Stimulated activated CD4-positive, alpha-beta T cell treated with anti-CD3 and anti-CD28 coated beads, TNF-alpha, amount 100 ng/mL, for 1 hour (primary cell): ENCODE measurements around the gene PFKM.

Experiments used
- DNase-seq, 3 donors: peaks; one replicate each; pipeline ENCODE4 v3.0.0-alpha.2; 2020; ENCODE audit warnings: low read depth in 3 of 3, low spot score in 1 of 3

PFKM gene

GRCh38 chr12:48184549-48184922 lies 65.4 kb downstream of the PFKM start:
- DNase-seq: no peak

GRCh38 chr12:48185181-48185919 lies 66.2 kb downstream of the PFKM start:
- no peak for DNase-seq

- no peak for DNase-seq
Measured at GRCh38 chr12:48187916-48188695, 68.9 kb downstream of the PFKM start.

GRCh38 chr12:48189331-48190125 lies 70.4 kb downstream of the PFKM start:
- DNase-seq: peak in 1 of 3 donors; percentile 57

- no peak for DNase-seq
Measured at GRCh38 chr12:48191096-48191495, 71.9 kb downstream of the PFKM start.

- DNase-seq: no peak
Measured at GRCh38 chr12:48192861-48193260, 73.7 kb downstream of the PFKM start.

- no peak for DNase-seq
Measured at GRCh38 chr12:48193623-48194022, 74.5 kb downstream of the PFKM start.

- DNase-seq: no peak
Measured at GRCh38 chr12:48194799-48195201, 75.6 kb downstream of the PFKM start.
